ENCODE measurements around the gene RAMP3. TPM values are rescaled to one million over a fixed set of nuclear protein-coding genes. Genes with fewer than 3 reads are reported as not detected.

RAMP3 gene
- total RNA-seq, 2 donors from 2014 or later = not detected

GRCh38 chr7:45186261-45186813 lies 28.7 kb downstream of the RAMP3 start:
- no peak overlapping the region for H3K27ac Mint-ChIP-seq
- no peaks in the 10 kb centered on the region for H3K4me1 ChIP-seq (ENCODE audit: control insufficient read depth, insufficient read depth, low read length)

GRCh38 chr7:45187089-45187945 lies 29.7 kb downstream of the RAMP3 start:
- DNase-seq = peak; percentile 30
- Histone ChIP-seq H3K4me1 (ENCODE audit: control insufficient read depth, insufficient read depth, low read length) (no peaks in the 10 kb centered on the region), H3K36me3 (ENCODE audit: control insufficient read depth, insufficient read depth, low read length) (no peaks in the 10 kb centered on the region), H3K27me3 (ENCODE audit: control insufficient read depth, insufficient read depth, low read length, poor library complexity, severe bottlenecking) (no peaks in the 10 kb centered on the region), H3K9me3 (ENCODE audit: control insufficient read depth, low read length) (no peaks in the 10 kb centered on the region), H3K4me3 (ENCODE audit: low read length) (no peak overlapping the region), H3K27ac (ENCODE audit: low read depth, low read length) (no peak overlapping the region), H3K9ac (ENCODE audit: extremely low read depth, low read length, poor library complexity, severe bottlenecking) (no peak overlapping the region)
- no peaks in the 10 kb centered on the region for H3K4me1 Mint-ChIP-seq
- no peaks in the 10 kb centered on the region for H3K36me3 Mint-ChIP-seq (ENCODE audit: low read depth)
- TF ChIP-seq CTCF (conservative IDR thresholded peaks at IDR 0.05) = no peak
- H3K27me3 Mint-ChIP-seq (ENCODE audit: insufficient read depth) = peaks cover 3% of the 10 kb centered on the region
- H3K4me3 Mint-ChIP-seq = no peak overlapping the region
- no peak overlapping the region for H3K27ac Mint-ChIP-seq
- WGBS, 2 experiments (ENCODE audit: insufficient coverage in 1 of 2, insufficient read length in 1 of 2) = 82 to 87% methylated on average over 4 to 9 of the region's 9 CpGs
- H3K9me3 Mint-ChIP-seq = no peaks in the 10 kb centered on the region

More at GRCh38 chr7:45186261-45186813, 28.7 kb downstream of the RAMP3 start:
- H3K4me1 Mint-ChIP-seq = no peaks in the 10 kb centered on the region
- DNase-seq = peak; percentile 35
- no peaks in the 10 kb centered on the region for H3K9me3 ChIP-seq (ENCODE audit: control insufficient read depth, low read length)
- no peaks in the 10 kb centered on the region for H3K36me3 ChIP-seq (ENCODE audit: control insufficient read depth, insufficient read depth, low read length)
- 84 to 87% methylated on average over 9 to 11 of the region's 11 CpGs for WGBS, 2 experiments (ENCODE audit: insufficient coverage in 1 of 2, insufficient read length in 1 of 2)
- TF ChIP-seq CTCF (conservative IDR thresholded peaks at IDR 0.05) = no peak
- no peak overlapping the region for H3K27ac ChIP-seq (ENCODE audit: low read depth, low read length)
- H3K36me3 Mint-ChIP-seq (ENCODE audit: low read depth) = no peaks in the 10 kb centered on the region
- H3K9me3 Mint-ChIP-seq = no peaks in the 10 kb centered on the region
- peaks cover 3% of the 10 kb centered on the region for H3K27me3 Mint-ChIP-seq (ENCODE audit: insufficient read depth)
- H3K4me3 Mint-ChIP-seq = no peak overlapping the region
- H3K4me3 ChIP-seq (ENCODE audit: low read length) = no peak overlapping the region
- no peaks in the 10 kb centered on the region for H3K27me3 ChIP-seq (ENCODE audit: control insufficient read depth, insufficient read depth, low read length, poor library complexity, severe bottlenecking)
- H3K9ac ChIP-seq (ENCODE audit: extremely low read depth, low read length, poor library complexity, severe bottlenecking) = no peak overlapping the region

GRCh38 chr7:45187946-45188411 lies 30.4 kb downstream of the RAMP3 start:
- no peaks in the 10 kb centered on the region for H3K4me1 ChIP-seq (ENCODE audit: control insufficient read depth, insufficient read depth, low read length)
- Mint-ChIP-seq H3K27ac (no peak overlapping the region), H3K4me3 (no peak overlapping the region), H3K4me1 (no peaks in the 10 kb centered on the region), H3K9me3 (peaks cover 5% of the 10 kb centered on the region), H3K36me3 (ENCODE audit: low read depth) (no peaks in the 10 kb centered on the region), H3K27me3 (ENCODE audit: insufficient read depth) (peaks cover 5% of the 10 kb centered on the region)
- DNase-seq = no peak
- 92 to 96% methylated on average over 8 of the region's 8 CpGs for WGBS, 2 experiments (ENCODE audit: insufficient coverage in 1 of 2, insufficient read length in 1 of 2)
- TF ChIP-seq CTCF (conservative IDR thresholded peaks at IDR 0.05) = no peak
- H3K9me3 ChIP-seq (ENCODE audit: control insufficient read depth, low read length) = no peaks in the 10 kb centered on the region
- H3K9ac ChIP-seq (ENCODE audit: extremely low read depth, low read length, poor library complexity, severe bottlenecking) = no peak overlapping the region
- H3K27ac ChIP-seq (ENCODE audit: low read depth, low read length) = no peak overlapping the region
- H3K36me3 ChIP-seq (ENCODE audit: control insufficient read depth, insufficient read depth, low read length) = no peaks in the 10 kb centered on the region
- no peak overlapping the region for H3K4me3 ChIP-seq (ENCODE audit: low read length)
- no peaks in the 10 kb centered on the region for H3K27me3 ChIP-seq (ENCODE audit: control insufficient read depth, insufficient read depth, low read length, poor library complexity, severe bottlenecking)
